Caco-2 (cell line): ENCODE results near the gene TCF7L1. TPM values are rescaled to one million over a fixed set of nuclear protein-coding genes. Genes with fewer than 3 reads are reported as not detected.

Experiments used
- BruUV-seq: library from RNA; stranded (reverse); fragments of 400-500 nt; replicated peaks from 2 replicates; lab custom pipeline; 2021; lab: Mats Ljungman, UMichigan
- CTCF ChIA-PET: fragments of 300-600 bp; sonication (Branson Sonifier 250); formaldehyde crosslinking; loops from one replicate; lab custom pipeline; 2022; ENCODE audit warnings: antibody characterized with exemption; lab: Charles Lee
- POLR2A ChIA-PET: fragments of 300-600 bp; sonication (Branson Sonifier 250); formaldehyde crosslinking; loops from one replicate; lab custom pipeline; 2022; ENCODE audit warnings: antibody characterized with exemption; lab: Charles Lee
- DNase-seq, 2 experiments: peaks; one replicate each; pipeline versions ENCODE4 v3.0.0 to v3.0.0-alpha.2; 2020 to 2022
- H3K27me3 ChIP-seq: replicated peaks from 2 replicates; pipeline ENCODE4 v1.6.0; 2011; ENCODE audit warnings: low read length; ENCODE audit not compliant: control insufficient read depth, insufficient read depth
- H3K36me3 ChIP-seq: 2 replicates; pipeline ENCODE4 v1.5.1; 2011; ENCODE audit warnings: low read length; ENCODE audit not compliant: control insufficient read depth, insufficient read depth
- H3K4me1 ChIP-seq: fragments of 250-450 bp; sonication (Bioruptor Pico); 2 replicates; pipeline ENCODE4 v1.5.1; 2020; ENCODE audit warnings: mild to moderate bottlenecking
- H3K4me3 ChIP-seq: 2 replicates; pipeline ENCODE4 v1.5.1; 2011; ENCODE audit warnings: low read depth, mild to moderate bottlenecking, control low read depth, low read length
- H3K9me3 ChIP-seq: fragments of 250-450 bp; sonication (Bioruptor Pico); 2 replicates; pipeline ENCODE4 v1.5.1; 2020; ENCODE audit warnings: mild to moderate bottlenecking, moderate library complexity
- H3K27ac Mint-ChIP-seq: one replicate; pipeline ENCODE4 v1.8.0; 2022; ENCODE audit warnings: mixed read lengths; ENCODE audit not compliant: unreplicated experiment
- H3K27me3 Mint-ChIP-seq: one replicate; pipeline ENCODE4 v1.8.0; 2022; ENCODE audit warnings: mixed read lengths; ENCODE audit not compliant: insufficient read depth, unreplicated experiment
- H3K36me3 Mint-ChIP-seq: one replicate; pipeline ENCODE4 v1.8.0; 2022; ENCODE audit warnings: mild to moderate bottlenecking, mixed read lengths; ENCODE audit not compliant: insufficient read depth, unreplicated experiment
- H3K4me1 Mint-ChIP-seq: one replicate; pipeline ENCODE4 v1.8.0; 2022; ENCODE audit warnings: low read depth, mixed read lengths; ENCODE audit not compliant: unreplicated experiment
- H3K4me3 Mint-ChIP-seq: one replicate; pipeline ENCODE4 v1.8.0; 2022; ENCODE audit warnings: mild to moderate bottlenecking, moderate library complexity, mixed read lengths; ENCODE audit not compliant: unreplicated experiment
- H3K9me3 Mint-ChIP-seq: one replicate; pipeline ENCODE4 v1.8.0; 2022; ENCODE audit warnings: mixed read lengths; ENCODE audit not compliant: unreplicated experiment
- CTCF ChIP-seq, 2 experiments: fragments of 200-600 bp in 1 of 2; IDR thresholded peaks; 1 replicate in 1 of 2; 2 replicates in 1 of 2; pipeline versions ENCODE4 v1.5.1 to v1.8.0; 2011 to 2022; ENCODE audit warnings: antibody characterized with exemption in 1 of 2, control low read depth in 1 of 2, inconsistent platforms in 1 of 2, low read depth in 1 of 2, low read length in 1 of 2, mild to moderate bottlenecking in 1 of 2, moderate library complexity in 1 of 2; ENCODE audit not compliant: insufficient read depth in 1 of 2, severe bottlenecking in 1 of 2, unreplicated experiment in 1 of 2
- intact Hi-C: fragments of 100-400 bp; cut with micrococcal nuclease; formaldehyde crosslinking; loops from one replicate; pipeline ENCODE4 v1.10.0; 2022; ENCODE audit not compliant: unreplicated experiment
- total RNA-seq: library from RNA; stranded (reverse); gene quantifications from 2 replicates; pipeline ENCODE4 v1.2.3, GENCODE V29; 2022

Gene TCF7L1
- total RNA-seq, 1 experiment from 2014 or later: 29.0 TPM

DNA sequence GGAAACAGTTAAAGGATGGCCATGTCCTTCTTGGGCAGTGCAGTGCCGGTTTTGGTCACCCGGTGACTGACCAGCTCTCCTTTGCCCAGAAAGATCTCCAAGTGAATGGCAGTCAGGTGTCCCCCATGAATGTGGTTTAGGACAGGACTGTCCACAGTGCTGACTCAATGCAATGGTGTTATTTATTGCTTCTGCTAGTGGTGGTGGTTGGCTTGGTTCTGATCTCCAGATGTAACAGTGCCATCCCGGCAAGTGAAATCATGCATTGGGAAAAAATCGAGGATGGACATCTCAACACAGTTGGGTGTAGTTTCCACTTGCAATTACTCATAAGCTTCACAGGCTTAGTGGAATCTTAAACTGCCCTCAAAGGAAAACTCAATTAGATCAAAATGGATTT, 112.7 kb downstream of the TCF7L1 start:
- Mint-ChIP-seq H3K27me3 (no peaks in the 10 kb centered on the region), H3K4me3 (no peak overlapping the region), H3K9me3 (no peaks in the 10 kb centered on the region), H3K4me1 (peaks cover 38% of the 10 kb centered on the region), H3K36me3 (no peaks in the 10 kb centered on the region), H3K27ac (no peak overlapping the region)
- no peak for DNase-seq
- no peak for TF ChIP-seq CTCF (IDR thresholded peaks at IDR 0.05; ENCODE audit: insufficient read depth in 1 of 2, low read depth in 1 of 2, low read length in 1 of 2, severe bottlenecking in 1 of 2, unreplicated experiment in 1 of 2)
- POLR2A ChIA-PET: no interaction called here
- CTCF ChIA-PET: interaction anchor here (1.3 kb wide), 1 partner anchor 39 kb away, joined by 4 read pairs; no protein-coding TSS in a partner anchor
- H3K4me3 ChIP-seq: no peak overlapping the region
- H3K36me3 ChIP-seq: no peaks in the 10 kb centered on the region
- no TSS peak for BruUV-seq
- intact Hi-C loops: no loop called here
- H3K4me1 ChIP-seq: peaks cover 13% of the 10 kb centered on the region
- no peaks in the 10 kb centered on the region for H3K27me3 ChIP-seq
- H3K9me3 ChIP-seq: no peaks in the 10 kb centered on the region

GRCh38 chr2:85246348-85246747, 113.2 kb downstream of the TCF7L1 start:
- peaks cover 40% of the 10 kb centered on the region for H3K4me1 Mint-ChIP-seq
- no peak overlapping the region for H3K27ac Mint-ChIP-seq
- intact Hi-C loops: no loop called here
- TF ChIP-seq CTCF (IDR thresholded peaks at IDR 0.05; ENCODE audit: insufficient read depth in 1 of 2, low read depth in 1 of 2, low read length in 1 of 2, severe bottlenecking in 1 of 2, unreplicated experiment in 1 of 2): no peak
- no peaks in the 10 kb centered on the region for H3K9me3 Mint-ChIP-seq
- no TSS peak for BruUV-seq
- no peak overlapping the region for H3K4me3 Mint-ChIP-seq
- H3K36me3 ChIP-seq: no peaks in the 10 kb centered on the region
- CTCF ChIA-PET: interaction anchor here (1.3 kb wide), 1 partner anchor 39 kb away, joined by 4 read pairs; no protein-coding TSS in a partner anchor
- H3K27me3 Mint-ChIP-seq: no peaks in the 10 kb centered on the region
- POLR2A ChIA-PET: no interaction called here
- DNase-seq: no peak
- peaks cover 13% of the 10 kb centered on the region for H3K4me1 ChIP-seq
- no peak overlapping the region for H3K4me3 ChIP-seq
- no peaks in the 10 kb centered on the region for H3K27me3 ChIP-seq
- H3K9me3 ChIP-seq: no peaks in the 10 kb centered on the region
- no peaks in the 10 kb centered on the region for H3K36me3 Mint-ChIP-seq

DNA sequence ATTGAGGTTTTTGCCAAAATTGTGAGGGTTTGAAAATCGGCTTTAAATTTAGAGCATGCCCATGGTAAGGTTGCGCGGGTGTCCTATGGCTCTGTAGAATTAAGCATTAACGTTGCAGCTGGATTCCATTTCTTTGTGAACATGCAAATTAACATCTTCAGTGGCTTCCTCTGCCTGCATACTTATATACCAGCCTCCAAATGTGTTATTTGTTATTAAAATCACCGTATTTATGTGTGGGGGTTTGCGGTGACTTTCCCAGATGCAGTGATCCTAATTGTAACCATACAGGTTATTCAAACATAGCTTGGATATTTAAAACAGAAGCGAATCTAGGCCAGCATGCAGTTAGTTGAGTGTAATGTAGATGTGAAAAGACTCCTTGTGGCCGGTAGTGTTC, 114.4 kb downstream of the TCF7L1 start:
- intact Hi-C loops: no loop called here
- no peaks in the 10 kb centered on the region for H3K27me3 Mint-ChIP-seq
- H3K4me1 Mint-ChIP-seq: peaks cover 45% of the 10 kb centered on the region
- H3K4me1 ChIP-seq: peaks cover 15% of the 10 kb centered on the region
- no peak overlapping the region for H3K27ac Mint-ChIP-seq
- CTCF ChIA-PET: interaction anchor here (0.9 to 1.5 kb wide), 4 partner anchors 9 to 114 kb away, joined by 3 to 4 read pairs (median 3); partner anchors contain the start of gene TCF7L1
- no peaks in the 10 kb centered on the region for H3K36me3 ChIP-seq
- TF ChIP-seq CTCF (IDR thresholded peaks at IDR 0.05; ENCODE audit: insufficient read depth in 1 of 2, low read depth in 1 of 2, low read length in 1 of 2, severe bottlenecking in 1 of 2, unreplicated experiment in 1 of 2): no peak
- H3K9me3 Mint-ChIP-seq: no peaks in the 10 kb centered on the region
- no peak overlapping the region for H3K4me3 Mint-ChIP-seq
- H3K27me3 ChIP-seq: no peaks in the 10 kb centered on the region
- no TSS peak for BruUV-seq
- H3K9me3 ChIP-seq: no peaks in the 10 kb centered on the region
- H3K4me3 ChIP-seq: no peak overlapping the region
- DNase-seq: no peak
- H3K36me3 Mint-ChIP-seq: no peaks in the 10 kb centered on the region
- POLR2A ChIA-PET: interaction anchor here (0.5 kb wide), 1 partner anchor 967 kb away, joined by 4 read pairs; no protein-coding TSS in a partner anchor
